HG03354 (cell line): ENCODE data around the gene CAPN11.

ENCODE experiments used
- ATAC-seq: cut with Tn5 transposase; IDR thresholded peaks from one replicate; pipeline ENCODE4 v1.9.1; 2021; ENCODE audit warnings: mild to moderate bottlenecking; ENCODE audit not compliant: unreplicated experiment, poor library complexity, severe bottlenecking

Gene CAPN11

DNA sequence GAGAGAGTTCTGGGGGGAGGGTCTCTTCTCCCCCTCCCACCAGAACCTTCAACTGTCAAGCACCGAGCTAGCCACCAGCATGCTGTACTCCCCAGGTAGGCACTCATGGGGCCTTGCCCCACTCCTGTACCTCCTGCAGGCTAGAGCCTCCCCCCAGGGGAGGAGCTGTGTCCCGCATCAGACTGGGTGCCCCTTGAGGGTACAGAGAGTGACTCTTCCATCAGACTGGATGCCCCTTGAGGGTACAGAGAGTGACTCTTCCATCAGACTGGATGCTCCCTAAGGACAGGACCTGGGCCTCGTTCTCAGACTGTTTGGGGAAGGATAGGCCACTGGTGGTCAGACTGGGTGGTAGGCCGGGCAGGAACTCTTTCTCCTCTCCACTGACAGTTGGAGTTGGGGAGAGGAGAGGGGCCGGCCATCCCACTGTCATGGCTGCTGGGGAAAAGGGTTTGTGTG lies at the start of gene CAPN11:
TSS of gene CAPN11 (plus strand) at position 51 of the 459 bp plus-strand sequence. CDS start at position 80, 29 bp downstream.
- ATAC-seq: no peak

DNA sequence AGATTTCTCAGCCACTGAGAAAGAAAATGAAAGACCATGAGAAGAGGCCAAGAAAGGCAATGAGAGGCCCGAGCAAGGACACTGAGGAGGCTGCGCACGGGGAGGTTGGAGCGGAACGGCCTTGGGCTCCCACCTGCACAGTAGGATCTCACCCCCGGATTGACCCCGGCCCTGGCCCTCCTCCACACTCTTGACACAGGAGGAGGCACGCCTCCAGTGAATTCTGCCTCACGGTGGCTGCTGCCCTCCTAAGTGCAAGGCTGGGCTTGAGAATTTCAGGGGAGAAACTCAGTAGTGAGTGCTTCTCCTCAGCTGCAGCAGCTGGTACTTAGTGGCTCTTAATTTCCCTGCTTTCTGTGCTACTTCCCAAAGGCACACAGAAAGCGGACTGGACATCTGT lies 49.4 kb upstream of the CAPN11 start:
- ATAC-seq: no peak

DNA sequence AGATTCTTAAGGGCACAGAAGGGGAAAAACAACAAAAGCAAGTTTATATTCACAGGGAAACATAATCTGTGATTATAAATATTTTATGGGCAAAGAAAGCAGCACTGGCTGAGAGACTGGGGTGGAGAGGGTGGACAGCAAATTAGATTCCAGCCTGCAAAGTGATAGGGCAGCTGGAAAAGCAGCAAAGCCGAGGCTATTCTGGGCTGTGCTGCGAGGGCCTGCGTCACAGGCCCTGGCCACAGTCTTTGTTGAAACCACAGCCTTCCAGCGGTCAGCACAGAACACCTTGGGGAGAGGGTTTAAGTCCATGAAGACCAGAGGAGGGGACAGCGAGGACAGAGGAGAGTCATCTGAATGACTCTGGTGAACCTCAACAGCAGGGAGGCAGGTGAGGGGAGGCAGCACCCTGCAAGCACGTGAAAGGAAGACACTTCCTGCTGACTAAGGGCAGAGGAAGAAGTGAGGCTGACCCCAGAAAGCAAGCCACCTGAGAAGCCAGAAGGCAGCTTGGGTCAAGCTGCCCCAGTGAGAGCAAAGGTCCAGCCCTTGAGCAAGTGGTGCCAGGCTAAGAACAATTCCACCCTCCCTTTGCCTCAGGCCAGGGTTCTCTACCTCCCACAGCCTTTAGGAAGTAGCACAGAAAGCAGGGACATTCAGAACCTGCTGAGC lies 48.5 kb upstream of the CAPN11 start:
- ATAC-seq: no peak

DNA sequence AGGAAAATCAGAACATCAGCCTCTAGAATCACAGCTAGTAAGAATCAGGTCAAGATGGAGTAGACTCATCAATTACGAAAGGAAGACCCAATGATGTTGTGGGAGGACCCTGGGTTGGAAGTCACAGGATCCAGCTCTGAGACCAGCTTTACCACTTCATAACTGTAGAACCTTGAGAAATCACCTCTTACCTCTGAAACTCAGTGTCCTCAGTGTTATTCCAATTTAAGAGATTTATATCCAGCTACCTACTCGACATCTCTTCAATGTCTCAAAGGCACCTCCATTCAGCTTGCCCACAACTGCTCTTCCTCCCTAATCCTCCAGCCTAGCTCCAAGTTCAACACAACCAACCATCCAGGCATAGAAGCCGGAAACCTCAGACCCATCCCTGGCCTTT lies 47.7 kb upstream of the CAPN11 start:
- ATAC-seq: no peak

DNA sequence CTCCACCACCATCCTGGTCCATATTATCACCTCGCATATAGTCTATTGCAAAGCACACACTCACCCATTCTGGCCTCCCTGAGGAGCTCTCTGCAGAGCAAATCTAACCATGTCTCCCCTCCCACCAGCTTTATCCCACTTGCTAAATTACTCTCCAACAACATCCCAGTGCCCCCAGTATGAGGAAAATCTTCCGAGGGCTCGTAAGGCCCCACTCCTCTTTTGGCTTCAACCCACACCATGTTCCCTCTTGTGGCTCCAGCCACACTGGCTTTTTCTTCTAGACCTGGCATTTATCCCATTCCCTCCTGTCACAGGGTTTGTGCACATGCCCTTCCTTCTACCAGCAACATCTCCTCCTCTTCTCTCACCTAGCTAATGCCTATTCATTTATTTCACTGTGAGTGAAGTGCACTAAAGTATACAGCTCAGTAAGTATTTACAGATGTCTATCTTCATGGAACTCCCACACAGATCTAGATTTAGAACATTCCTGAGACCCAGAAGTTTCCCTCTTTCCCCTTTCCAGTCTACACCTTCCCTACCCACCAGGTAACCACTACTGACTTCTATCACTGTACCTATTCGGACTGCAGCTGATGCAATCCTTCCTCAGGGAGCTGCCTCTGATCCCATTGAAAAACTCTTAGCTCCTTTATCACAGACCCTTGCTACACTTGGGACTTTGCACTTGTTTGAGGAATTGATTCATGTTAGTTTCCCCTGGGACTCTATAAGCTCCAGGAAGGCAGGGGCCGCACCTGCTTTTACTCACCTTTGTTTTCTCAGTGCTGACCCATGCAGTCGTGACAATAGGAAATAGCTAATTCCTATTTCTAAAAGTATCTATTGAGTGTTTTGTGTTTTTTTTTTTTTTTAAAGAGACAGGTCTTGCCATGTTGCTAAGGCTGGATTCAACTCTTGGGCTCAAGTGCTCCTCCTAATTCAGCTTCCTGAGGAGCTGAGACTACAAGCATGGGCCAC lies 46.9 kb upstream of the CAPN11 start:
- ATAC-seq: no peak

DNA sequence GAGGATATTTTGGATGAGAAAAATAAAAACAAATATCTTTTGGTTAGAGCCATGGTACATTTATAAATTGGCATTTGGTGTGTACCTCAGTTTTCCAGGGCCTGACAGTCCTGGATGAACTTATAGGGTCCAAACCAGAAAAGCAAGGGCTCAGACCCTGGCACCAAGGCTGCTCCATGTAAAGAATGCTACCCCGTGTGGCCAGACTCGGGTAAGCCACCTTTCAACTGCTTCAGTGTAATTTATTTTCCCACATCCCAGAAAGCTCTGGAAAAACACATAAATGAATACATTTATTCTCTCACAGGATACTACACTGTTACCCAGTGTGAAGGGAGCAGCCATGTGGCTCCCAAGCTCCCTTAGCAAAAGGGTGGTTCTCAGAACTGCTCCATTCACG lies 45.2 kb upstream of the CAPN11 start:
- no peak for ATAC-seq

DNA sequence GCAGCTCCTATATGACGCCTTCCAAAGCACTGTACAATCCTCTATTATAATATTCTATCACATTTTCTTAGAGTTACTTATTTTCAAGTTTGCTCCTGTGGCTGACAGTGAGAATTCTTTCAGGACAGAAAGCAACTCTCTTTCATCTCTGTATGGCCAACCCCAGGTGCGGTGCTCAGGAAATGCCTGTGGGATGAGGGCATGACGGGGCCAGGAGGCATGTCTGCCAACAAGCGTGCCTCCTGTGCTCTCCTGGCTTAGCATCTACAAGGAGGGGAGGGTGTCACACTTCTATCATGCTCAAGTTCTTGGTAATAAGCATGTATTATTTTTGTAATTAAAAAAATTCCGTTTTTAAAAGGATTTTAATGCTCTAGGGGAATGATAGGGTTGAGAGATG lies 42.8 kb upstream of the CAPN11 start:
- ATAC-seq: no peak

DNA sequence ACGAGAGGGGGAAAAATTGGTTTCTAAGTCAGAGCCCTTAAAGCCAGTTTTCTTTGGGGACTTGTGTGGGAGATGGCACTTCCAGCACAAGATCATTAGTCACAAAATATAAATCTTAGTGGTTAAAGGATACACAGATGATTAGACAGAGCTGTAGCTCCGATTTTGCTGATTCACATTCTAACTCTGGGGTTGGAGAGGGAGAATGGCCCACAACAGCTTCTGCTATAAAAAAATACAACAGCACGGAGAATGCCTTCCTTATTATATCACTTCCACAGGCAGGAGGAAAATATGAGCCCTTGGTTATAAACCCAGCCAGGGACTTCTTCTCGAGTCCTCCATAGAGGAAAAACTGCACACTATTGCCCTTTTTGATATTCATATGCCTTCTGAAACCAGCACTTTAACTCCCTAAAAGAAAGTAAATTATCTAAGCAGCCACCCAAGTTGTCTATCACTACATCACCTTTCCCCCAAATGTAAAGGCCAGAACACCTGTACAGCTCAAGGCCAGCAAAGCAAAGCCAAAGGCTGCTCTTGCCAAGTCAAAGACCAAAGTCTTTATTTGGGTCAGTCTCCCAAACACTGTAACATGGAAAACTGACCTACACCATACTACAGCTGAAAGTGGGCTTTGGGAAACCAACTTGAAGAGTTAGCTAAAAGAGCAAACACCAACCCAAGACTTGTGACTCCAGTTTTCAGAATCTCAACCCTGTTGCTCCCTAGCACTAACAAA lies 41.8 kb upstream of the CAPN11 start:
- ATAC-seq: no peak

DNA sequence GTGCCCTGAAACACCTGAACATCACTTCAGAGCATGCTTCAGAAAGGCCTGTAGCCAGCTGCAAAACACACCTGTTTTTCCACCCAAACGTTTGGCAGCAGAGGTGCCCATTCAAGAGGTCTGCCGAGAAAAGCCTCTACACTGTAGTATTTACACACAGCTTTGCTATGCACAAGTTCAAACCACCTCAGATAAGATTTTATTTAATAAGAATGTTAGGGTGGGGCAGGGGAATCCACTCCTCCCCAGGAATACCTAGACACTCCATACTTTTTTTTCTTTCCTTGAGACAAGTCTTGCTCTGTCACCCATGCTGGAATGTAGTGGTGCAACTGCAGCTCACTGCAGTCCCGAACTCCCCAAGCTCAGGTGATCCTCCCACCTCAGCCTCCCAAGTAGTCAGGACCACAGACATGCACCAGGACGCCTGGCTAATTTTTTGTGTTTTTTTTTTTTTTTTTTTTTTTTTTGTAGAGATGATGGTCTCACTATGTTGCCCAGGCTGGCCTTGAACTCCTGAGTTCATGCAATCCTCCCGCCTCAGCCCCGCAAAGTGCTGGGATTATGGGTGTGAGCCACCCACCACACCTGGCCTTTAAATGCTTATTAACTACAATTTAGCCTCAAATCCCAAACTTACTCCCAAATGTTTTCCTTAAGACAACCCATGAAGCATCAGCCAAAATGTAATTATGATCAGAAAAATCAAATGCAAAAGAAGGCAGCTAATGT lies 41.1 kb upstream of the CAPN11 start:
- no peak for ATAC-seq

DNA sequence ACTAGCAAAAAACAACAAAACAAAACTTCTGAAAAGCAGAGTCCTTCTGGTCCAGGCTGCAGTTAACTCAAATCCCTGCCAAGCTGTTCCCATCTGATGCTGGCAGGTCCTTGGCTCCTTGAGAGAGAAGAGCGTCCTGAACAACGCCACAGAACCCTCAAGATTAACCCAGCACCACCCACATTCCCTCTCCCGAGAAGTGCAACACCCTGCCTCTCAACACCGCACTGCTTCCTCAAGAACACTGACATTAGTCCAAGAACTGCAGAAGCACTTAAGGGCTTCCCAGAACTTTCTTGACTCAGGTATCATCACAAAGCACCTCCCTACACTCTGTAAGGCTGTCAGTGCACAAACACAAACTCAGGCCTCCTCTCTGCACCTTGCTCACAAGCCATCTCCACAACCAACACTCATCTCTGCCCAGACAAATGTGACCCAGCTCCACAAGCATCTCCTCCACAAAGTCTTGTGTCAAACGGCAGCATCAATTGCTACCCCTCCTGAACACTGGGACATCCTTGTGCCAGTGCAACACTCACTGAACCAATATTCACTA lies 38.8 kb upstream of the CAPN11 start:
- no peak for ATAC-seq

DNA sequence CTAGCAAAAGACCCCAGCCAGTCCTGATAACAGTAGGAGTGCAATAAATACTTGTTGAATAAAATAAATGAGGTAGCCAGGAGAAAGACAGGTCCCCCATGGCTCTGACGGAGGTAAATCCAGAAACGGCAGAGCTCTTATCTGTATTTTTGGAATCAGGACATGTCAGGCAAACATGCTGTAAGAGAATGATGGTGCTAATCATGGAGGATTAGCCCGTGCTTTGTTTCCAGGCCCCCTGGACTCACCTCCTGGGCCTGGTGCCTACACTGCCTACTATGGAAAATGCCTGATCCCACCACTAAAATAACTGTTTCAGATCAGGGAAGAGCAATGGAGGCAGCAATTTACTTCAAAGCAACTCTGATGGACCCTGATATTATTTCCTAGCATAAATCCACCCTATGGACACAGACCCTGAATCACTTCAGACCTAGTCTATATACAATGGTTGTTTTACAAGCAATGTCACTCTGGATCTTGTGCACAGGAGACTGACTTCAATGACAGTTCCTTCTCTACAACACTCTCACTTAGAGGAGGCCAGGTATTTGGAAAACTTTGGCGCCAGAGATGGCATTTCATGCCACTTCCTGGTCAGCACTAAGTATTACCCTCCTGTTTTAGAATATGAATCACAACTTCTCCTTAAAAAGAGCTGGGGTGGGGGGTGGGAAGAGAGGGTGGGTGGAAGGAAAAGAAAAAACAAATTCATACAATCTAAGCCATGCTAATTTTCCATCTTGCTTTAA lies 37.8 kb upstream of the CAPN11 start:
- ATAC-seq: no peak

DNA sequence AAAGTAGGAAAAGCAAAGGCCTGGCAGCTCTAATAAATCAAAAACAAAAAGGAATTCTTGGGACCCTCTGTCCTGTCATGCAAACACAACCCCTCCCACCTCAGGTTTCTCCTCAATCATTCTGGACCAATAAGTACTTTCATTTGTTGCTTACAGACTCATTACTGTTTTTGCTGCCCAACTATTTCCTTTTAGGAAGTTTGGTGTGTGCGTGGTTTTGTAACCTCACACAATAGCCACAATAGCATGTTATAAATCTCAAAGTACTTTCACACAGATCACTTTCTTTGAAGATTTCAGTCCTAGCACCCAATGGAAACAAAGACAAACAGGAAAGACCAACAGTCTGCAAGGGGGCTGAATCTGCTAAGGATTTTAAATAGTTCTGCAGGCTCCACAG lies 35.8 kb upstream of the CAPN11 start:
- no peak for ATAC-seq

DNA sequence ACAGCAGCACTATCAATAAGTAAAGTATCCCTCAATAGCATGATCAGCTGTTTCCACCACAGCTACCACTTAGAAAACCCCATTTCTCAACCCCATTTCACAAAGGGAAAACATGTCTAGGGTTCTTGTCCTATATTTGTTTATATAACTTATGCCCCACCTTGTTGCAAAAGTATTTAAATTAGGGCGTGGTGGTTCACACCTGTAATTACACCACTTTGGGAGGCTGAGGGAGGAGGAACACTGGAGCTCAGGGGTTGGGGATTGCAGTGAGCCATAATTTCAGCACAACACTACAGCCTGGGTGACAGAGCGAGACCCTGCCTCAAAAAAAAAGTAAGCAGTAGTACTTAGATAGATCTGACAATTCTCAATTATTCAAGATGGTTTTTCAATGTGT lies 35.1 kb upstream of the CAPN11 start:
- no peak for ATAC-seq

DNA sequence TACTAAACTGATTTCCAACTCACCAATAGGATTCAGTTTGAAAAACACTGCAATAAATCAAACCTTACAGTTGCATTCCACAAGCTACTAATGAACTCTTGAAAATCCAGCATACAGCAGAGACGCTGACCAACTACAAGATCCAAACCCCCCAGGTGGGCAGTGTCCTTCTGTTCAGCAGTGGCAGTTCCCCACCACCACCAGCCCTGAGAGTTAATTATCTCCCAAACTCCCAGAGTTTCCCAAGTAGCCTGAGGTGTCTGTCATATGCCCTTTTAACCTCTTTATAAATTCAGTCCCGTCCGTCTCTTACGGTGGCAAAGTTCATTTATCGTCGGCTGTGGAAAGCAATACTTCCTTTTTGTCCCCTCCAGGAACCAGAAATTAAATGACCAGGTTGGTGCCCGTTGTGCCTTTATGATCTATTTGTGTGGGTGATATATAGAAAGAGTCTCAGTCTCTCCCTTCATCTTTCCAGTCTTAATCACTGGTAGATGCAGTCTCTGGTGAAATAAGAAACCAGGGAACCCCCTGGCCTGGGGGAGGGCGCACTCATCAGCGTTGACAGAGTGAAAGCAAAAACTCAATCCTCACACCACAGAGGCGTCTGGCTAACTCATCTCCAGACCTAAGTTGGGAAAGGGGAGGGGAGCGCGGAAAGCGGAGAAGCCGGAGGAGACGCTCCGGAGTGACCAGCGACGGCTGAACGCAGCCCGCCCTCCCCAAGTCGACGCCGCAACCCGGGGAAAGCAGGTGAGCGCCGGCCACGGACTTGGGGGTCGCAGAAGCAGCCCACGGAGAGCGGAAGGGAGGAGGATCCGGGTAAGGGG lies 32.1 kb upstream of the CAPN11 start:
- ATAC-seq: peak; percentile 33

DNA sequence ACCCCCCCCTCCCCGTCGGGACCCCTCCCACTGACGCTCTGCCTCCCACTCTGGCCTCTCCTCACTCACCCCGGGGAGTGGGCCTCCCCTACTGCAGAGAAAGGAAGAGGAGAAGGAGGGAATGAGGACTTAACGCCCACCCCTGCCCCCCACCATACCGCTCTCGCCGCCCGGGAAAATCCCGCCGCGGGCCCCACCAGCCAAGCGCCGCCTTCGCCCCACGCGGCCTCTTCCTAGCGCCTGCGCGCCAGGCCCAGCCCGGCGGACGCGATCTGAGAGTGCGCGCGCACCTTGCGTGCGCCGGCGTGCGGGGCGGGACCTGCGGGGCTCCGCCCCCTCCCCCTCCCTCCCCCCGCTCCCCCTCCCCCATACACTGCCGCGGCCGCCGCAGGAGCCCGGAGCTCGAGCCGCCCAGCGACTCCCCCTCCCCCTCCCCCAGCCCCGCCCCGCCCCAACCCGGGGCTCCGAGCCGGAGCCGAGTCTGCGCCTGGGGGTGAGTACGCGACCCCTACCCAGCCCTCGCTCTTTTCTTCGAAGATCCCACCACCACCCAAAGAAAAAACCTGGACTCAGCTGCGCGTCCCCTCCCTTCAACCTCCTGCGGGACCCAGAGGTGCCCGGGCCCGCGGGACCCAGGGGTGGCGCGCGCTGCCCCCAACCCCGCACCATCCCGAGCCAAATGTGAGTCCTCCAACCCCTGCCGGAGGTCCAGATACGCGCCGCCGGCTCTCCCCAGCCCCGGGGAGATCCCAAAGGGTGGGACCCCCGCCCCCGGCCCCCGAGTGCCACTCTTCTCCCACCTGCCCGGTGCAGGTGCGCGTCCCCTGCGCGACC lies 31.2 kb upstream of the CAPN11 start, which contains the start of the genes MRPL14 and TMEM63B:
TSS of gene MRPL14 (minus strand) at position 267 of the 834 bp plus-strand sequence. CDS start 10,841 bp downstream, outside the sequence.
TSS of gene TMEM63B (plus strand) at position 369 of the 834 bp plus-strand sequence. CDS start 7,031 bp downstream, outside the sequence.
- peak; percentile 81 for ATAC-seq

DNA sequence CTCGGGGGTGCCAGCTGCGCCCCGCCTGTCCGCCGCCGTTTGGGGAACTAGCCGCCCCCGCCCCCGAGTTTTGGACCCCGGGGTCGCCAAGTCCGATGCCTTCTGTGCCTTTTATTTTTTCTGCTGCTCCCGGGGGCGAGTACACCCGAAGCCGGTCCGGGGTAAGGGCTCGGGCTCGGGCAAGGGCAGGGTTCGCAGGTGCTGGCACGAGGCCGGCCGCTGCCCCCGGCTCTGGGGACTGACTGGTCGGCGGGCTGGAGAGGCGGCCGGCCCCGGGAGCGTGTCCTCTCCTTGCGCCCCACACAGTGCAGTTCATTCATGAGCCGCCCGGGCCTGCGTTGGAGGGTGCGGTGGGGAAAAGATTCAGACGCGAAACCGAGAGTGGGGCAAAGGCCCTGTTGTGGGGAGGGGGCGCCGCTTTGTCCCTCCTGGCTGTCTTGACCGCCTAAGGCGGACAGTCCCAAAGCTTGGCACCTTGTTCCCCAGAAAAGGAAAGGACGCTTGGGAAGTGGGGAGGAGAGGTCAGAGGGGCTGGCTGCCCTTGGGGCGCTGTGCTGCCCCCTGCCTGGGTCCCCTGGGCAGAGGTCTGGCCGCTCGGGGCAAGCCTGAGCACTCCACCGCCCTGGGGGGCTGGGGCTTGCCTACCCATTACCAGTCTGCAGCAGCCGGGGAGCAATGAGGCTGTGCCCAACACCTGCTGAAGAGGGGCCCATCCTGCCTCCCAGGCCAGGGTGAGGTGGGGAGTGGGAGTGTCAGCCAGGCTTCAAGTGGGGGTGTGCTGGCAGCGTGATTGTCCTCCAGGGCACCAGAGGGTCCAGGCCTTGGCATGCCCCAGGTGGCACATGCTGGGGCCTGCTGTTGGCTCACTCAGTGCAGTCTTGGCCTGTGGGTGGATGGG lies 30.4 kb upstream of the CAPN11 start:
- ATAC-seq: peak; percentile 35
